ENCODE data around the gene MYOM1.
"Not testable (repeated sequence)": the region's sequence is repeated elsewhere in the genome, so short reads cannot be mapped to it uniquely, and the experiment has no call there.

DNA sequence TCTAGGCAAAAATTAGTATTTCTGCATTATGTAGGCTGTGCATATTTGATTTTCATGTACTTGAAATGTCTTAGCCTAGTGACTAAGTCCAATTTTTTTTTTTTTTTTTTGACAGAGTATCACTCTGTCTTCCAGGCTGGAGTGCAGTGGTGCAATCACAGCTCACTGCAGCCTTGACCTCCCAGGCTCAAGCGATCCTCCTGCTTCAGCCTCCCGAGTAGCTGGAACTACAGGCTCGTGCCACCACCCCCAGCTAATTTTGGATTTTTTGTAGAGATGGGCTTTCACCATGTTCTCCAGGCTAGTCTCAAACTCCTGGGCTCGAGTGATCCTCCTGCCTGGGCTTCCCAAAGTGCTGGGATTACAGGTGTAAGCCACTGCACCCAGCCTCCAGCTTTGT lies 156.0 kb downstream of the MYOM1 start:
- TF ChIP-seq, protein P1, sequence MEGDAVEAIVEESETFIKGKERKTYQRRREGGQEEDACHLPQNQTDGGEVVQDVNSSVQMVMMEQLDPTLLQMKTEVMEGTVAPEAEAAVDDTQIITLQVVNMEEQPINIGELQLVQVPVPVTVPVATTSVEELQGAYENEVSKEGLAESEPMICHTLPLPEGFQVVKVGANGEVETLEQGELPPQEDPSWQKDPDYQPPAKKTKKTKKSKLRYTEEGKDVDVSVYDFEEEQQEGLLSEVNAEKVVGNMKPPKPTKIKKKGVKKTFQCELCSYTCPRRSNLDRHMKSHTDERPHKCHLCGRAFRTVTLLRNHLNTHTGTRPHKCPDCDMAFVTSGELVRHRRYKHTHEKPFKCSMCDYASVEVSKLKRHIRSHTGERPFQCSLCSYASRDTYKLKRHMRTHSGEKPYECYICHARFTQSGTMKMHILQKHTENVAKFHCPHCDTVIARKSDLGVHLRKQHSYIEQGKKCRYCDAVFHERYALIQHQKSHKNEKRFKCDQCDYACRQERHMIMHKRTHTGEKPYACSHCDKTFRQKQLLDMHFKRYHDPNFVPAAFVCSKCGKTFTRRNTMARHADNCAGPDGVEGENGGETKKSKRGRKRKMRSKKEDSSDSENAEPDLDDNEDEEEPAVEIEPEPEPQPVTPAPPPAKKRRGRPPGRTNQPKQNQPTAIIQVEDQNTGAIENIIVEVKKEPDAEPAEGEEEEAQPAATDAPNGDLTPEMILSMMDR (conservative IDR thresholded peaks at IDR 0.05; ENCODE audit: low read depth, low read length), result not testable (repeated sequence)
- not testable (repeated sequence) for TF ChIP-seq EZH2 (IDR thresholded peaks at IDR 0.05; ENCODE audit: low read length, unreplicated experiment)
